ENCODE results near the gene PIGC.

PIGC gene

DNA sequence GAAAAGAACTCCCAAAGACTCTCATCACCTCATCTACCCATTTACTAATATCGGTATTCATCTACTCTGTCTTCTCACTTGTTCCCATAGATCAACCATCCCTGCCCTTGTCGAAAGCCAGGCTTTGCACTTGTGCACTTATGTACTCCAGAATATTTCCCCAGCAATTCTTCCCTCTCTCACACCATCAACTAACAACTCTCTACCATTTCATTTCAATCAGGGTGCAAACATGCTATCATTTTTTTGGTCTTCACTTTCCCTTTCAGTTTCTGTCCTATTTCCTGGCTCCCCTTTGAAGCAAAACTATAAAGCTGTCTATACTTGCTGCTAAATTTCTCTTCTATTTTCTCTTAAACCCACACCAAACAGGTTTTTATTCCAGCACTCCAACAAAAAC, 16.7 kb downstream of the PIGC start:
- no peak for DNase-seq

DNA sequence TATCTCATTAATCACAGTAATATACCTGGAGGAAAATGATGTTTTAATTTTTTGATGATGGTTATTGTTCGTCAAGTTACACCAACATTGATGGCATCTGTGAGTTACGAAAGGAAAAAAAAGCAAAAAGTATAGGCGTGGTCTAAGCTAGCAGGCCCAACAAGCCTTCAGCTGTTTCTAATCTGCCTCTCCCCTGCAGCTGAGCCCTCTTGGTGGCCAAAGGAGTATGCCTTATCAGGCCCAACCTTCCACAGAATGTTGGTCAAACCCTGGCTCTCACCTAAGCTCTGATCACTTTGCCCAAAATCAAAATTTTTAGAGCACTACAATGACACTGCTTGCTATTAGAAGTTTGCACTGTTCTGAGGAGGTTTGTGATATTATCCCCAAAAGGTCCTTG, 18.5 kb downstream of the PIGC start:
- no peak for DNase-seq

DNA sequence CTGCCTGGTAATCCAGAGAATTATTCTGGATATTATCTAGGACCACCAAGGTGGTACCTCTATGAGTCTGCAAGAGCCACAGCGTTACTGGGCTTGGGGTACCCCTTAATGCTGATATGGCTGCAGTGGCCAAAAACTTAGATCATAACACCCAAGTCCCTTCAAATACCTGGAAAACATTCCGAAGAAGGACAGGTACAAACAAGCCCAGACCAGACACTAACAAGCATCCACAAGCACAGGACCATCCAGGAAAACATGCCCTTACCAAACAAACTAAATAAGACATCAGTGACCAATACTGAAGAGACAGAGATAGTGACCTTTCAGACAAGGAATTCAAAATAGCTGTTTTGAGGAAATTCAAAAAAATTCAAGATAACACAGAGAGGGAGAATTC, 20.5 kb downstream of the PIGC start:
- no peak for DNase-seq

- no peak for DNase-seq
These were observed 21.8 kb downstream of the PIGC start for GRCh38 chr1:172421974-172422604.

GRCh38 chr1:172420385-172420784, 23.5 kb downstream of the PIGC start, which contains the start of gene C1orf105:
TSS of gene C1orf105 (plus strand) at chr1:172420685. CDS start at chr1:172420886, 201 bp downstream.
- DNase-seq, result no peak

- DNase-seq, result no peak
These were observed 26.3 kb downstream of the PIGC start for GRCh38 chr1:172417557-172417956.

DNA sequence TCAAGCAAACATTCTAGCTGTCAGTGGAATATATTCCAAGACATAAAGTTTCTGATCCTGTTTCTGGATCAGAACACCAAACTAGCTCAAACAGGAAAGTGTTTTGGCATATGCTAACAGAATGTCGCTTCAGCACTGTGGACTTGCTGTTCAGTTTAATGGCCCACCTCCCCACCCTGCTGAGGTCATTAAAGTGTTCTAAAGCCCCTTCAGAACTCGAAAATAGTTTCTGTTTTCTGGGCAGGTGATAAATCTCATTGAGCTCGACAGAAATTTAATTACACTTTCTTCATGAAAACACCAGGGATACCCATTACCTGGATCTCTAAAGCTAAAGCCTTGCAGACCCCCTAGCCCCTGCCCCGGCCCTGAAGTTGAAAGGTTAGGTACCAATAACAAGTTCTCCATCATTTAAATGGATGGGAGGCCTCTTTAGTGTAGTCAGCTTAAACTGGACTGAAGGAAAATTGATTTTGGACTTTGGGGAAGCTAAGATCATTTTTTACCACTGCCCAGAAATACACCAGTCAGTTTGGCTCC, 27.3 kb downstream of the PIGC start:
- DNase-seq, result no peak

- no peak for DNase-seq
These were observed 29.5 kb downstream of the PIGC start for GRCh38 chr1:172414331-172414730.

DNA sequence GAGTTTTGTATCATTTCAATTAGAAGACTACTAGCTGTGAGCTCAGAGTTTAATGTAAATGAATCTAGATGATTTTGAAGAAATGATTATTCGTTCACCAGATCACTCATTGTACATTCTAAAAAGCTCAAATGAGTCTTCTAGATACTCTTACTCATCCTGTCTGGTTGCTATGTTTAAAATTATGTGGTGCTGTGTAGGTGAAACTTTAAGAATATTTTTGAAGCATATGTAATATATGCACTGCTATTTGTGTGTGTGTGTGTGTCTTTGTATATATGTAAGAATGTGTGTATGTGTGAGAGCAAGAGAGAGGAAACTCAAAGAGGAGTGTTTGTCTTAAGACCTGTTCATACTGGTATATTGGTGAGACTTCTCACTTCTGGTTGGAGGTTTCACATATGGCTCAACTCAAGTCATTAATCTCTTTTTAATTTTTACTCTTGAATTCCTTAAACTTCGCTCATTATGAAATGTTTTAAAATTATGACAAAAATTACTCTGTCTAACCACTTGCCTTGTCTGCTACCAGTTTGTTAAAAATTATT, 32.0 kb downstream of the PIGC start:
- no peak for DNase-seq

DNA sequence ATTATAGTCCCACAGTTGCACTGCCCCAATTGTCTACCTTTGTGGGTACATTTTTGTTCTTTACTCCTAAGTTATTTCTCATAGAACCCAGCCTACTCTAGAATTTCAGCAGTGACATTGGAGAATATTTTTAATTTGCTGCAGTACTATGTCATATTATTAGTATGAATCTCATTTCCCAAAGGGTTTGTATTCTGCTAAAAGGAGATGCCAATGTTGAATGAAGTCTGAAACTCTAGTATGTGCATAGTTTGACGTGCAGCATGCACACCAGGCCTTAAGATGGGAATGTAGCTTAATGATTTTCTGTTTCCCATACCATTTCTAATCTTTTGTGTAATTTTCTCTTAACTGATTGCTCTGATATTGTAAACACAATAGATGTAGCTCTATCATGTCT, 33.8 kb downstream of the PIGC start:
- DNase-seq, result no peak

DNA sequence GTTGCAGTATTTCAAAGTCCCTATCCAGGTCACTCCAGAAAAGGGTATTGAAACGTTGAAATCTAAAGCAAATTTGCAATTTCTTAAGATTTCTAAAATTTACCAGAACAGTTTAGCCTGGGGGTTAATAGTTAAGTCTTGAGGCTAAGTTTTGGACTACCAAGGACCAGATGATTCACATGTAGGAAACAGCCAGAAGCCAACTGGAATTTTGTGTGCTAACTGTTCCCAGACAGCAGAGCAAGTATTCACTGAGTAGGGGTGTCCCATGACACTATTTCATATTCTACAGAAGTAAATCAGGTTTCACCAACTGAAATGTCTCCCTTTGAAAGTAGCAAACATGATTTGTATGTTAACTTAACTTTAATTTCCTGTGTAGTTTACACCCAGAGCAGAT, 34.9 kb downstream of the PIGC start:
- DNase-seq, result no peak

DNA sequence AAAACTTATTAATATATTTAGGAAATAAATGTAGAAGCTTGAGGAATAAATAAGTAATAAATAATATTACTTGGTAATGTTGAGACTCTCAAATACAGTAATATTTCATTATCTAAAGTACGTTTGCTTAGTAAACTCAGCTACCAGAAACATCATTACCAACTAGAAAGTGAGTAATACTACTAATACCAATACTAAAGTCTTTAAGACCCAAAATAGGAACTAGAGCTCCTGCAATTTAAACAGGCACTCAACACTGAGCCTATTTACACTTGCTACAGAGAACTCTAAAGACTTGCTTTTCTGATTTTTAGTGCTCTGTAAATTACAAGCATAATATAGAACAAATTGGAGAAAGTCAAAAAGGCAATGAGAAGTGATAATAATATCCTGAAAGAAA, 36.9 kb downstream of the PIGC start:
- no peak for DNase-seq

DNA sequence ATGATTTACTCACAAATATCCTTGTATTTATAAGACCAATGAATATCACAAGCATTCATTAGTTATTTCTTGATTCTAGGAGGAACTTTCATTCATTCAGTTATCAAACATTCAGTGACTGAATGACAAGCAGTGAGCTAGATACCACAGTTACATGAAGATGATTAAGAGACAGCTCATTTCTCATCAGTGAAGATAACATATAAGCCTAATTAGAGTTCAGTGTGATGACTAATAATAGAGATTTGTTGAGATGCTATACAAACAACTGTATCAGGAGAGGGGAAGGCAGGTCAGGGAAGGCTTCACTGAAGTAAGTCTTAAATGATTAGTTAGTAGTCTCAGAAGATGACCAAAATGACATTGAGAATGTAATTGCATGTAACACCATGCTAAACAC, 38.0 kb downstream of the PIGC start:
- no peak for DNase-seq

GRCh38 chr1:172404121-172404520, 39.7 kb downstream of the PIGC start:
- DNase-seq, result no peak

- DNase-seq, result no peak
These were observed 40.8 kb downstream of the PIGC start for GRCh38 chr1:172402878-172403569.

DNA sequence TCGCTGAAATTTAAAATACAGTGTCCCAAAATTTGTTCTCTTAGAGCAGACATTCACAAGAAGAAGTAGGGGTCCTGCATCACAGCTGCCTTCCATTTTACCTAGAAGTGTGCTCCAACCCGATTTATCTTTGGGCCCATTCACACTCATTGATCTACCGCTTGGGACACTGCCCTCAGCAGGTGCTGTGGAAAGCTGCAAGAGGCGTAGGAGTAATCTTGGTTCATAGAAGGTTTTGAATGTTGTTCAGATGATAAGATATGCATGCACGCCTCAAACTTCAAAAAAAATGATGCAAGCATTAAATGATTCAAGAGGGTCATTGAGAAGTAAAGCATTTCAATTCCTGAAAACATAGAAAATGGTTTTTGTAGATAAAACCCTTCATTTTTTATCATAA, 42.0 kb downstream of the PIGC start:
- no peak for DNase-seq

DNA sequence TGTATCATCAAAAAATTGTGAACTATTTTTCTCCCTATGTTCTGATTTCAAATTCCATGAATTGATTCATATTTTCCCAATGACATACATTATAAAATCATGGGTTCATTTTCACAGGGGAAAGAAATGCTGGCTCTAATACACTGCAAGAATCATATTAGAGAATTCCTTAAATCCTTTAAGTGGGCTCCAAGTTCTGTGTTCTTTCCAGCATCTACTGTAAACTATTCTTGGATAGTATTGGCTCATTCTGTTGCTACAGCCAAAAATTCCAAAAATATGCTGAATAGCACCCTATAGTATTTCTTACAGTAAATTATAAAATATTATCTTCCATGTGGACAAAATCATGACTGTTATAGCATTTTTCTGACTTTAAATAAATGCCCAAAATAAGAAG, 42.4 kb downstream of the PIGC start:
- no peak for DNase-seq

- no peak for DNase-seq
These were observed 43.2 kb downstream of the PIGC start for GRCh38 chr1:172400722-172401105.

DNA sequence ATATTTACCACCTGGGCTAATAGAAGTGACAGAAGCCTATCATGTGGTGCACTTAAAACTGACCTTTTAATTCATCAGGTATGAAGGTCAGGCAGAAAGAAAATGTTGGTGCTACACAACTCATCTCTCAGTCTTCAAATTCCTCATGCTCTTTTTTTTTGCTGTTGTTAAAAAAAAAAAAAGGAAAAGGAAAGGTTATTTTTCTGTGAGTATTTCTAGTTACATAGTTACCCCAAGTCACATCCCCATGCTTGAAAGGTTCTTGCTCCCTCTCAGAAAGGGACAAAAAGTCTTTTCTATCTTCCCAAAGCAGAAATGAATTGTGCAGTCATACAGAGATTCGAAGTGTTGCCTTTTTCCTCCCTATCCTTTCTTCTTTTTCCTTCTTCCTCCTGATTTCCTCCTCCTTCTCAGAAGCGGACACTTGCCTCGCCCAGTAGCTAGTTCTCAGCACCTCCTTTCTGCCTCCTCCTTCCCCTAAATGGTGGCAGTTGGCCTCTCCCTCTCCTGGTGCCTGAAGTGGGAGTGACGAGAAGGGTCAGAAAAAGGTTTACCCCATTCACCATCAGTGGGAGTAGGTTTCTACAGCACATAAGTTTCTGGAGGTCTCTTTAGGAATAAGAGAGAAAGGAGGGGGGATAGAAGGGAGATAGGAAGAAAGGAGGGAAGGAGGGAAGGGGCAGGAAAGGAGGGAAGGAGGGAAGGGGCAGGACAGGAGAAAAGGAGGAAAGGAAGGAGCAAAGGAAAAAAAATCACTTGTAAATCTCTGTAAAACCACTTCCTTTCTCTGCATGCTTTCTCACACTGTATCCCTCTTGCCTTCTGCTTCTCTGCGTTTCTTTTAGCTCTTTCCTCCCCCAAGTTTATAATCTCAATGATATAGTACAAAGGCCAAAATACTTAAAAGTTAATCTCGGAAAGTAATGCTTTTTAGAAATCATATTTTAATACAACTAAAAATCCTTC, 43.8 kb downstream of the PIGC start:
- DNase-seq, result no peak

DNA sequence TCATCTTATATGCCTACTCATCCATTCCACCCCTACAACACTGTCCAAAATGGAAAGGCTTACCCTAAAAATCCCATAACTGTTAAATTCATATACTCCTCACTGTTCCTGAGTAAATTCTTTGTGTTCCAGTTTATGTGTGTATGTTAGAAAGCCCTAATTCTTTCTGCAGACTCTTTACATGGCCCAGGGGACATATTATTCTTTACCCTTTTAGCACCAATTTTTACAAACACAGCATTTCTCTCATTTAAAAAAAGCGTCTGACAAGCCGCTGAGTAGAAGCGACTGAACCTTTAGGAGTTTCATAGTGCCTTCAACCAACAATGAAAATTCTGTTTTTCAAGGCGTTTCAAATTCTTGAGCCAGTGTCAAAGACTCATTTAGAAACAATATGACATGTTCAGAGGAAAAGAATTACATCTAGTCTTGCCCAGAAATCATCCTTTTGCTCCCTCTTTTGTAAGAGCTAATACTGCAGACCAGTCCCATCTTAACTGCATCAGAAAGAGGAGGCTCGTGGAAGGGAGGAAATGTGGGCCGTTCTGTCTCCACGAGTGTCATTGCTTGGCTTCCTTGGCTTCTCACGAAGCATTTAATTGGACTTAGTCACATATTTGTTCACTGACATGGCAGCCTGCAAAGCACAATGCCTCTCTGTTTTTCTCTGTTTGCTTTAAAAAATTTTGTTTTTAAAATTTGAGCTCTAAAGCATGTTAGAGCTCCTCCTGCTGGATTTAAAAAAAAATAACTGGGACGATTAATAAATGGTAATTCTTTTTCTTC, 44.7 kb downstream of the PIGC start:
- peak; percentile 14 for DNase-seq

DNA sequence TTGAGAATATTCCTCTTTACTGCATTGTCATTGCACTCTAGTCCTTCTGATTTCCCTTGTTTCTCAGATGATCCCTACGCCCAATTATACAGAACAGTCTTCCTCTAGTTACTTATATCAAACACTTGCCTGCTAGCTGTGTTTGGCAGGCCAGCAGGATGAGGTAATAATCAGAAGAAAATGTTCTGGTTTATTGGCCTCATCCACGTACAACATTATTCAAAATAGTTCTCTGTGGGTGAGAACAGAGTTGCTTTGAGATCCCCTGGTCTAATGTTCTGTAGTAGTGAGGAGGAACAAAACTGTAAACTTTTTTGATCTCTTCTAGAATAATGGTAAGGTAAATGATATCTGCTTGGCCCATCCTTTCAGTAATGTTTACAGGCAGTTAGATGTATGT, 45.7 kb downstream of the PIGC start:
- DNase-seq, result no peak

- no peak for DNase-seq
These were observed 46.2 kb downstream of the PIGC start for GRCh38 chr1:172397633-172398032.
